ENCODE results near the gene USP47. TPM values are rescaled to one million over a fixed set of nuclear protein-coding genes. Genes with fewer than 3 reads are reported as not detected.

The USP47 gene
- total and polyA plus RNA-seq, 2 donors (not counting 1 experiment from before 2014, with no cell fraction given) = 12.8 to 52.9 TPM

DNA sequence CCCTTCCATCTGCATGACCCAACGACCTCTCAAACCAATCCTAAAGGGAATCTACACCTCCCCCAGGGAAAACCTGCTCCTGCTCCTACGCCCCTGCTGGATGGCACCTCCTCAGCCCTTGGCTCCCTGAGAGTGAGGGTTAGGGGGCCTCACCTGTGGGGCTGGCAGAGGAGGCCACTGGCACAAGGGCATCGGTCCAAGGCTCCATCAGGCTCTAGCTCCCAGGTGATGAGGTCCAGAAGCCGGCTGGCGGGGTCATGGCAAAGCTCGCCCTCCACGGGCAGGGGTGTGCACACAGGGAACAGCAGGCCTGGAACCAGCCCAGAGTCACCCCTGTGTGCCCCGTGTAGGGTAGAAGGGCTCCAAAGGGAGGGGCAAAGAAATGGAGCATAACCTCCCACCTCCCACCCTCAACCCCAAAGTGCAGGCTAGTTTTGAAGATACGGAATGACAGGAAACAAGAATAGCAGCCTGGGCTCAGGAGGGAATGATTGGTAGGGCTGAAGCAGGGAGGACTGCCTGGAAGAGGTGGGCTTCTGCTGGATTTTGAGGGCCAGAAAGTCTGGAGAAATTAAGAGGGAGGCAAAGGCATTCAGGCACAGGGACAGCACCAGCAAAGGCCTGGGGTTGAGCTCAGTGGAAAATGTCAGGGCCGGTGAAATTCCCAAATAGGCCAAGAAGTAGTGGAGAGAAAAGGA is 124.0 kb downstream of the USP47 start:
- H3K4me3 Mint-ChIP-seq = no peak overlapping the region
- no peak overlapping the region for H3K27ac Mint-ChIP-seq
- H3K27ac ChIP-seq (ENCODE audit: low read length in 2 of 2) = no peak overlapping the region
- CTCF ChIA-PET = interaction anchor here (1.1 to 1.3 kb wide), 2 partner anchors 79 to 168 kb away, joined by 3 to 4 read pairs; no protein-coding TSS in a partner anchor
- H4K20me1 ChIP-seq (ENCODE audit: control insufficient read depth, insufficient read depth, low read length, poor library complexity, severe bottlenecking) = no peaks in the 10 kb centered on the region
- intact Hi-C loops (cut with micrococcal nuclease) = no loop called here
- no peak overlapping the region for H3K4me3 ChIP-seq (ENCODE audit: control extremely low read depth in 1 of 5, extremely low read depth in 1 of 5, insufficient read depth in 1 of 5, low read depth in 2 of 5, low read length in 4 of 5)
- no peaks in the 10 kb centered on the region for H3K79me2 ChIP-seq (ENCODE audit: control insufficient read depth, insufficient read depth, low read length)
- POLR2A ChIA-PET = no interaction called here
- peaks cover 10% of the 10 kb centered on the region for H3K27me3 Mint-ChIP-seq
- H3K4me2 ChIP-seq (replicated peaks; ENCODE audit: low read depth, low read length, poor library complexity, severe bottlenecking) = no peak overlapping the region
- no peak for DNase-seq
- TF ChIP-seq EZH2 (IDR thresholded peaks at IDR 0.05; ENCODE audit: borderline replicate concordance, insufficient read depth, low read depth, low read length, poor library complexity, severe bottlenecking) = no peak
- TF ChIP-seq, protein P1, sequence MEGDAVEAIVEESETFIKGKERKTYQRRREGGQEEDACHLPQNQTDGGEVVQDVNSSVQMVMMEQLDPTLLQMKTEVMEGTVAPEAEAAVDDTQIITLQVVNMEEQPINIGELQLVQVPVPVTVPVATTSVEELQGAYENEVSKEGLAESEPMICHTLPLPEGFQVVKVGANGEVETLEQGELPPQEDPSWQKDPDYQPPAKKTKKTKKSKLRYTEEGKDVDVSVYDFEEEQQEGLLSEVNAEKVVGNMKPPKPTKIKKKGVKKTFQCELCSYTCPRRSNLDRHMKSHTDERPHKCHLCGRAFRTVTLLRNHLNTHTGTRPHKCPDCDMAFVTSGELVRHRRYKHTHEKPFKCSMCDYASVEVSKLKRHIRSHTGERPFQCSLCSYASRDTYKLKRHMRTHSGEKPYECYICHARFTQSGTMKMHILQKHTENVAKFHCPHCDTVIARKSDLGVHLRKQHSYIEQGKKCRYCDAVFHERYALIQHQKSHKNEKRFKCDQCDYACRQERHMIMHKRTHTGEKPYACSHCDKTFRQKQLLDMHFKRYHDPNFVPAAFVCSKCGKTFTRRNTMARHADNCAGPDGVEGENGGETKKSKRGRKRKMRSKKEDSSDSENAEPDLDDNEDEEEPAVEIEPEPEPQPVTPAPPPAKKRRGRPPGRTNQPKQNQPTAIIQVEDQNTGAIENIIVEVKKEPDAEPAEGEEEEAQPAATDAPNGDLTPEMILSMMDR (IDR thresholded peaks at IDR 0.05) = no peak
- no peaks in the 10 kb centered on the region for H3K36me3 ChIP-seq (replicated peaks in 1 of 2; ENCODE audit: control extremely low read depth in 1 of 2, control insufficient read depth in 1 of 2, extremely low read depth in 1 of 2, insufficient read depth in 2 of 2, low read length in 1 of 2)
- H3K9me3 ChIP-seq (ENCODE audit: control extremely low read depth in 1 of 3, control insufficient read depth in 2 of 3, insufficient read depth in 1 of 3, low read length in 2 of 3) = peaks cover 0 to 4% (median 0%) of the 10 kb centered on the region in 3 donors
- H3K4me1 Mint-ChIP-seq = peaks cover 2% of the 10 kb centered on the region
- H3K9ac ChIP-seq (ENCODE audit: low read length) = no peak overlapping the region
- H3K4me1 ChIP-seq (ENCODE audit: control insufficient read depth in 2 of 2, insufficient read depth in 2 of 2, low read length in 2 of 2) = no peaks in the 10 kb centered on the region
- no peak overlapping the region for H2AFZ ChIP-seq (ENCODE audit: insufficient read depth, low read depth, low read length, poor library complexity, severe bottlenecking)
- no peak for ATAC-seq (ENCODE audit: low read depth)
- WGBS (ENCODE audit: insufficient coverage) = 82% methylated on average over 3 of the region's 10 CpGs
- no peaks in the 10 kb centered on the region for H3K9me3 Mint-ChIP-seq (ENCODE audit: insufficient read depth)
- peaks cover 0 to 9% (median 0%) of the 10 kb centered on the region in 4 experiments for H3K27me3 ChIP-seq (replicated peaks in 1 of 4; ENCODE audit: control extremely low read depth in 1 of 4, control insufficient read depth in 3 of 4, insufficient read depth in 4 of 4, low read length in 3 of 4)

DNA sequence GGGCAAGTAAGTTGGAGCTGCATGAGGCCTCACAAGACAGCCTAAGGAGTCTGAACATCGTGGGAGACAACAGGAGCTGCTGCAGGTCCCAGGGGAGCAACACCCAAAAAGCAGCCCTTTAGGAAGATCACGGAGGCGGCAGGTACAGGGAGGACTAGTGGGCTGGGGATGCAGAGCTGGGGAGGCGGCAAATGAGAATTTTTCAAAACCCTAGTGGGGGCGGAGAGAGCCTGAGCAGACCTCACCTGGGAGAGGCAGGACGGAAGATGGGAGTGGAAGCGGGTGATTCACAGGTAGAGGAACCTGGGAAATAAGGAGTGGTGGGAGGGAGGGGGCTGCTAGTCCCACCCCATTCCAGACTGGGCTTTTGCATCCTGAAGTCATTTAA is 124.6 kb downstream of the USP47 start:
- Histone ChIP-seq H3K27me3 (replicated peaks in 1 of 4; ENCODE audit: control extremely low read depth in 1 of 4, control insufficient read depth in 3 of 4, insufficient read depth in 4 of 4, low read length in 3 of 4) (peaks cover 0 to 9% (median 0%) of the 10 kb centered on the region in 4 experiments), H3K27ac (ENCODE audit: low read length in 2 of 2) (no peak overlapping the region), H2AFZ (ENCODE audit: insufficient read depth, low read depth, low read length, poor library complexity, severe bottlenecking) (no peak overlapping the region), H3K4me2 (replicated peaks; ENCODE audit: low read depth, low read length, poor library complexity, severe bottlenecking) (no peak overlapping the region), H3K9ac (ENCODE audit: low read length) (no peak overlapping the region), H3K9me3 (ENCODE audit: control extremely low read depth in 1 of 3, control insufficient read depth in 2 of 3, insufficient read depth in 1 of 3, low read length in 2 of 3) (peaks cover 0 to 4% (median 0%) of the 10 kb centered on the region in 3 donors), H3K79me2 (ENCODE audit: control insufficient read depth, insufficient read depth, low read length) (no peaks in the 10 kb centered on the region), H3K4me1 (ENCODE audit: control insufficient read depth in 2 of 2, insufficient read depth in 2 of 2, low read length in 2 of 2) (no peaks in the 10 kb centered on the region), H4K20me1 (ENCODE audit: control insufficient read depth, insufficient read depth, low read length, poor library complexity, severe bottlenecking) (no peaks in the 10 kb centered on the region), H3K36me3 (replicated peaks in 1 of 2; ENCODE audit: control extremely low read depth in 1 of 2, control insufficient read depth in 1 of 2, extremely low read depth in 1 of 2, insufficient read depth in 2 of 2, low read length in 1 of 2) (no peaks in the 10 kb centered on the region), H3K4me3 (ENCODE audit: control extremely low read depth in 1 of 5, extremely low read depth in 1 of 5, insufficient read depth in 1 of 5, low read depth in 2 of 5, low read length in 4 of 5) (no peak overlapping the region)
- H3K27me3 Mint-ChIP-seq = peaks cover 10% of the 10 kb centered on the region
- no peaks in the 10 kb centered on the region for H3K4me1 Mint-ChIP-seq
- ATAC-seq (ENCODE audit: low read depth) (no peak), DNase-seq (no peak)
- WGBS (ENCODE audit: insufficient coverage) = 94% methylated on average over 7 of the region's 7 CpGs
- H3K4me3 Mint-ChIP-seq = no peak overlapping the region
- H3K9me3 Mint-ChIP-seq (ENCODE audit: insufficient read depth) = no peaks in the 10 kb centered on the region
- H3K27ac Mint-ChIP-seq = no peak overlapping the region
- ChIA-PET POLR2A (no interaction called here), CTCF (interaction anchor here (0.7 to 1.6 kb wide), 4 partner anchors 20 to 173 kb away, joined by 3 to 4 read pairs (median 3); no protein-coding TSS in a partner anchor)
- intact Hi-C loops (cut with micrococcal nuclease) = no loop called here
- TF ChIP-seq, protein P1 (IDR thresholded peaks at IDR 0.05) = no peak
- TF ChIP-seq EZH2 (IDR thresholded peaks at IDR 0.05; ENCODE audit: borderline replicate concordance, insufficient read depth, low read depth, low read length, poor library complexity, severe bottlenecking) = no peak
